BJ (cell line): ENCODE results near the gene MYRFL. TPM values are rescaled to one million over a fixed set of nuclear protein-coding genes. Genes with fewer than 3 reads are reported as not detected.

Experiments
- CTCF ChIA-PET: fragments of 350-600 bp; formaldehyde crosslinking; extraction: SDS; loops from one replicate; lab custom pipeline; 2021; ENCODE audit warnings: antibody characterized with exemption, inconsistent platforms; lab: Yijun Ruan, JAX
- POLR2A ChIA-PET: fragments of 300-600 bp; sonication (Branson Sonifier 250); formaldehyde crosslinking; extraction: SDS; loops from one replicate; lab custom pipeline; 2021; ENCODE audit warnings: antibody characterized with exemption; lab: Charles Lee
- DNase-seq: peaks from one replicate; pipeline ENCODE4 v3.0.0-alpha.2; 2011; ENCODE audit warnings: low read depth
- H3K27me3 ChIP-seq: 2 replicates; pipeline ENCODE4 v1.6.0; 2011; ENCODE audit warnings: low read length; ENCODE audit not compliant: control insufficient read depth, insufficient read depth
- H3K36me3 ChIP-seq: 2 replicates; pipeline ENCODE4 v1.5.1; 2011; ENCODE audit warnings: low read length; ENCODE audit not compliant: control insufficient read depth, insufficient read depth
- H3K4me3 ChIP-seq: 2 replicates; pipeline ENCODE4 v1.5.1; 2011; ENCODE audit warnings: low read depth, mild to moderate bottlenecking, control low read depth, low read length
- polyA plus RNA-seq: library from polyadenylated mRNA; depleted of rRNA; stranded (reverse); fragments of >200 nt; gene quantifications from 2 replicates; pipeline ENCODE4 v1.2.3, GENCODE V29; 2011
- TF ChIP-seq, protein P1 (sequence below): IDR thresholded peaks from 2 replicates; pipeline ENCODE4 v1.5.1; 2011; ENCODE audit warnings: low read depth, mild to moderate bottlenecking, control low read depth, inconsistent platforms, low read length, moderate library complexity; ENCODE audit not compliant: insufficient read depth

Gene MYRFL
- polyA plus RNA-seq, 1 experiment: not detected

- TF ChIP-seq, protein P1, sequence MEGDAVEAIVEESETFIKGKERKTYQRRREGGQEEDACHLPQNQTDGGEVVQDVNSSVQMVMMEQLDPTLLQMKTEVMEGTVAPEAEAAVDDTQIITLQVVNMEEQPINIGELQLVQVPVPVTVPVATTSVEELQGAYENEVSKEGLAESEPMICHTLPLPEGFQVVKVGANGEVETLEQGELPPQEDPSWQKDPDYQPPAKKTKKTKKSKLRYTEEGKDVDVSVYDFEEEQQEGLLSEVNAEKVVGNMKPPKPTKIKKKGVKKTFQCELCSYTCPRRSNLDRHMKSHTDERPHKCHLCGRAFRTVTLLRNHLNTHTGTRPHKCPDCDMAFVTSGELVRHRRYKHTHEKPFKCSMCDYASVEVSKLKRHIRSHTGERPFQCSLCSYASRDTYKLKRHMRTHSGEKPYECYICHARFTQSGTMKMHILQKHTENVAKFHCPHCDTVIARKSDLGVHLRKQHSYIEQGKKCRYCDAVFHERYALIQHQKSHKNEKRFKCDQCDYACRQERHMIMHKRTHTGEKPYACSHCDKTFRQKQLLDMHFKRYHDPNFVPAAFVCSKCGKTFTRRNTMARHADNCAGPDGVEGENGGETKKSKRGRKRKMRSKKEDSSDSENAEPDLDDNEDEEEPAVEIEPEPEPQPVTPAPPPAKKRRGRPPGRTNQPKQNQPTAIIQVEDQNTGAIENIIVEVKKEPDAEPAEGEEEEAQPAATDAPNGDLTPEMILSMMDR: no peak
- Histone ChIP-seq H3K27me3 (no peaks in the 10 kb centered on the region), H3K36me3 (no peaks in the 10 kb centered on the region), H3K4me3 (no peak overlapping the region)
- POLR2A ChIA-PET: no interaction called here
- DNase-seq: no peak
- CTCF ChIA-PET: interaction anchor here (2.3 kb wide), 1 partner anchor 12 kb away, joined by 9 read pairs; no protein-coding TSS in a partner anchor
Observed at GRCh38 chr12:69866698-69867097, 41.7 kb downstream of the MYRFL start.

DNA sequence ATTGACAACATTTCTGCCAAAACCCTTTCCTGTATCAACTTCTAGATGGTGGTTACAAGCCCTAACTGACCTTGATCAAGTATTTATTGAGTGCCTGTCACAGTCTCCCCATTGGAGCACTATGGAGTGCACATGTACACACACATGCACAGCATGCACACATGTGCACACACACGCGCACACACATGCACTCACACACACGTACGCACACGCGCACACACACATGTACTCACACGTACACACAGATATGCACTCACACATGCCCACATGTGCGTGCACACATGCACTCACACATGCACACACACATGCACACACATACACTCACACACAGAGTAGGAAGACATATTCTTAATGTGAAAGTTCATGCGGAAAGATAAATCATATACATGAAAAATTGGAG is 43.7 kb downstream of the MYRFL start:
- DNase-seq: no peak
- Histone ChIP-seq H3K36me3 (no peaks in the 10 kb centered on the region), H3K27me3 (no peaks in the 10 kb centered on the region), H3K4me3 (no peak overlapping the region)
- TF ChIP-seq, protein P1: no peak
- ChIA-PET CTCF (no interaction called here), POLR2A (no interaction called here)

DNA sequence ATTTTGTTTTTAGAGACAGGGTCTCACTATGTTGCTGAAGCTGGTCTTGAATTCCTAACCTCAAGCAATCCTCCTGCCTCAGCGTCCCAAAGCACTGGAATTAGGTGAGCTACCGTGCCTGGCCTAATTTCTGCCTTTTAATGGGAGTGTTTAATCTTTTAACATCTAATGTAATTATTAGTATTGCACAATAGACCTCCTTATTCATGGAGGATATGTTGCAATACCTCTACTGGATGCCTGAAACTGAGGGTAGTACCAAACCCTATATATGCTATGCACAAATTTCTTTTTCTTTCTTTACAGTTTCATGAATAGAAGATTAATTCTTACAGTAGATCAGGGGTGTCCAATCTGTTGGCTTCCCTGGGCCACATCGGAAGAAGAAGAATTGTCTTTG is 47.8 kb downstream of the MYRFL start:
- Histone ChIP-seq H3K27me3 (no peaks in the 10 kb centered on the region), H3K4me3 (no peak overlapping the region), H3K36me3 (no peaks in the 10 kb centered on the region)
- TF ChIP-seq, protein P1: no peak
- ChIA-PET POLR2A (no interaction called here), CTCF (no interaction called here)
- DNase-seq: no peak

DNA sequence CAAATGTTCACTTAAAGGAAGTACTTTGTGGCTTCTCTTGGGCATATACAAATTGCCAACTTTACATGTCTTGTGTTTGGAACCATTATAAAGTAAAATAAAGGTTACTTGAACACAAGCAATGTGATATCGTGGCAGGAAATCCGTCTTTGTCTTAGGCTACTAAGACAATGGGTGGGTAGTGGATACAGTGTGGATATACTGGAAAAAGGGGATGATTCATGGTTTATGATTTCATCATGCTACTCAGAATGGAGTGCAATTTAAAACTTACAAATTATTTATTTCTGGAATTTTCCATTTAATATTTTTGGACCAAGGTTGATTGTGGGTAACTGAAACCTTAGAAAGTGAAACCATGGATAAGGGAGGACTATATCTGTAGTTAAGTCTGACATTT is 48.4 kb downstream of the MYRFL start:
- CTCF ChIA-PET: no interaction called here
- POLR2A ChIA-PET: no interaction called here
- Histone ChIP-seq H3K36me3 (no peaks in the 10 kb centered on the region), H3K27me3 (no peaks in the 10 kb centered on the region), H3K4me3 (no peak overlapping the region)
- no peak for DNase-seq
- TF ChIP-seq, protein P1: no peak

DNA sequence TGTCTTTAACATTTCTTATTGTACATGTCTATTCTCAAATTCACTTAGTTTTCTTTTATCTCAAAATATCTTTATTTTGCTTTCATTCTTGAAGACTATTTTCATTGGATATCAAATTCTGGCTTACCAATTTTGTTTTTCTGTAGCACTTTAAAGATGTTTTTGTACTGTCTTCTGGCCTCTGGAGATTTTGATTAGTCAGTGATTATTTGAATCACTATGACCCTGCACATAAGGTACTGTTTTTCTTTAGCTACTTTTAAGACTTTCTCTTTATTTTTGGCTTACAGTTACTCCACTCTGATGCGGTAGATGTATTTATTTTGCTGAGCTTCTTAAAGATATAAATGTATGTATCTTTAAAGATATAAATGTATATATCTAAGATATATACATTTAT is 49.6 kb downstream of the MYRFL start:
- ChIA-PET POLR2A (no interaction called here), CTCF (interaction anchor here (1.3 kb wide), 2 partner anchors 702 to 855 kb away, joined by 3 to 4 read pairs; no protein-coding TSS in a partner anchor)
- DNase-seq: no peak
- no peaks in the 10 kb centered on the region for H3K36me3 ChIP-seq
- TF ChIP-seq, protein P1: no peak
- H3K27me3 ChIP-seq: no peaks in the 10 kb centered on the region
- H3K4me3 ChIP-seq: no peak overlapping the region
